Activated CD4-positive, alpha-beta T cell treated with anti-CD3 and anti-CD28 coated beads, Interleukin-2, amount 50 U/mL, for 48 hours (primary cell): ENCODE data around the gene PROS1.
"Not testable (repeated sequence)": the region's sequence is repeated elsewhere in the genome, so short reads cannot be mapped to it uniquely, and the experiment has no call there.

Experiments used
- DNase-seq, 2 experiments: peaks; one replicate each; pipeline ENCODE4 v3.0.0-alpha.2; 2020

The PROS1 gene

DNA sequence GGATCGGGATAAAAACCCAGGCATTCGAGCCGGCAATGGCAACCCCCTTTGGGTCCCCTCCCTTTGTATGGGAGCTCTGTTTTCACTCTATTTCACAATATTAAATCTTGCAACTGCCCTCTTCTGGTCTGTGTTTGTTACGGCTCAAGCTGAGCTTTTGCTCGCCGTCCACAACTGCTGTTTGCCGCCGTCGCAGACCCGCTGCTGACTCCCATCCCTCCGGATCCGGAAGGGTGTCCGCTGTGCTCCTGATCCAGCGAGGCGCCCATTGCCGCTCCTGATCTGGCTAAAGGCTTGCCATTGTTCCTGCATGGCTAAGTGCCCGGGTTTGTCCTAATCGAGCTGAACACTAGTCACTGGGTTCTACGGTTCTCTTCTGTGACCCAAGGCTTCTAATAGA, 8.6 kb downstream of the PROS1 start:
- DNase-seq: not testable (repeated sequence)

DNA sequence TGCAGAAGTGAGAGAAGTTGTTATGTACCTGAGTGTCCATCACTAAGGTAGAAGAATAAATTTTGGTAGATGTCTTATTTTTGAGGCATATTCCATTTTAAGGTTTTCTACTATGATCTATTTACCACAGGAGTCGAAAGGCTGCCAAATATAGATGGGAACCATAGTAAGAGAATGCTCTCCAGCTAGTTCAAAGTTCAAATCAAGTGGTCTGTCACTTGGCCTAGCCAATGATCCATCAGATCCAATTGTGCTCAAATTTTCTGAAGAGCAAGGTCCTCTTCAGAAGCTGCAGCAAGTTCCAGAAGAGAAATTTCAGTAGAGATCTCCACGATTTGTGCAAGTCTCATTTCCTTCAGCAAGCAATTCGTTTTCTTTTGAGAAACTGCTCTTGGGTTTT, 10.9 kb downstream of the PROS1 start:
- DNase-seq: no peak

DNA sequence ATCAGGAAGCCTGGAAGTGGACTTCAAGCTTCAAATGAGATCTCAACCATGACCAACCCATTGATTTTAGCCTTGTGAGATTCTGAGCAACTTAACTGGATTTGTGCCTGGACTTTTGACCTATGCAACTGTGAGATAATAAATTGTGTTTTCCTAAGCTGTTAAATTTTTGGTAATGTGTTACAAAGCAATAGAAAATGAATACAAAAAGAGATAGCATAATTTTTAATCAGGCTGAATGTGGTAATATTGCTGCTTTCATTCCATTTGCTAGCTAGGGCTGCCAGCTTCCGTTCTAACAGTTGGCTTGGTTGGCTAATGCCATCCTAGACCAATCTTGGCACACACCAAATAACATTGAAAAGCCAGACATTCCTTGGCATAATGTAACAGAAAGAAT, 12.2 kb downstream of the PROS1 start:
- no peak for DNase-seq

DNA sequence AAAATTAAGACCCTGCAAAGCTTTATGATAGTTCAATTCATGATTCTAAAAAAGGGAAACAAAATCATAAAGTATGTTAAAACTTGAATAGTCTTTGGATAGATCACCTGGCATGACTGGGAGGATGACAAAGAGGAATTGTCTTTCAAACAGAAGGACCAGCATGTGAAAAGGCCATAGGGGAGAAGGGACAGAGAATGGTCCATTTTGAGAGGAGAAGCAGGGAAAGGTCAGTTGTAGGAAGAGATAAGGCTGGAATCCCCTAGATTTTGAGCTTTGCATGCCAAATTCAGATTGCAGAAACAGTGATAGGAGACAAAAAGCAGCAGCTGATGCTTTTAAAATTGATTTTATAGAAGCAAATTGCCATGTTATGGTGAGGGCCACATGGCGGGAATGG, 12.7 kb downstream of the PROS1 start:
- DNase-seq: no peak

DNA sequence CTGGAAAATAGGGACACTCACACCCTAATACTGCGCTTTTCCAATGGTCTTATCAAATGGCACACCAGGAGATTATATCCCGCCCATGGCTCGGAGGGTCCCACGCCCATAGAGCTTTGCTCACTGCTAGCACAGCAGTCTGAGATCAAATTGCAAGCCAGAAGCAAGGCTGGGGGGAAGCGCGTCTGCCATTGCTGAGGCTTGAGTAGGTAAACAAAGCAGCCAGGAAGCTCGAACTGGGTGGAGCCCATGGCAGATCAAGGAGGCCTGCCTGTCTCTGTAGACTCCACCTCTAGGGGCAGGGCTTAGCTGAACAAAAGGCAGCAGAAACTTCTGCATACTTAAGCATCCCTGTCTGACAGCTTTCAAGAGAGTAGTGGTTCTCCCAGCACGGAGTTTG, 23.7 kb downstream of the PROS1 start:
- DNase-seq: not testable (repeated sequence)

DNA sequence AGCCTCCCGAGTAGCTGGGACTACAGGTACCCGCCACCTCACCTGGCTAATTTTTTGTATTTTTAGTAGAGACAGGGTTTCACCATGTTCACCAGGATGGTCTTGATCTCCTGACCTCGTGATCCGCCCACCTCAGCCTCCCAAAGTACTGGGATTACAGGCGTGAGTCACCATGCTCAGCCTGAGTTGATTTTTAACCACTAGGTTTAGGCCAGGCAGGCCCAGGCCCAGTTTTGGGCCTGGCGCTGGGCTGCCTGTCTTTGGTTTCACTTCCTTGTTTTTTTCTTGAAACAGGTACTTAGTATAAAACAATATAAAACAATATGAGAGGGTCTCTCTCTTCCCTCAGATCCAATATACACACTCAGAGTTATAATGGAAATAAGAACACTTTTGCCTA, 36.2 kb downstream of the PROS1 start:
- not testable (repeated sequence) for DNase-seq

DNA sequence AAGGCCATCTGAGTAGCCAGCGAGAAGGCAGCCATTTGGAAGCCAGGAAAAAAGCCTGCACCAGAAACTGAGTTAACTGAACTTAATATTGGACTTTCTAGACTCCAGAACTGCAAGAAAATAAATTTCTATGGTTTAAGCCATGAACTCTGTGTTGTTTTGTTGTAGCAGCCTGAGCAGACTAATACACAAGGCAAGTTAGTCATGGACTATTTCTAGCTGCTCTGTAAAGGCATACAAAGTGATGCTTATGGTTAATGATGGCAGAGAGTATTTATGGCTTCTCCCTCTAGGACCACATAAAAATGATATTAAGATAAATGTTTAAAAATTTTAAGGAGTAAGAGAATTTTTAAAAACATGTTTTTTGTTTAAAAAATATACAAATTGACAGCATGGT, 37.1 kb downstream of the PROS1 start:
- no peak for DNase-seq

DNA sequence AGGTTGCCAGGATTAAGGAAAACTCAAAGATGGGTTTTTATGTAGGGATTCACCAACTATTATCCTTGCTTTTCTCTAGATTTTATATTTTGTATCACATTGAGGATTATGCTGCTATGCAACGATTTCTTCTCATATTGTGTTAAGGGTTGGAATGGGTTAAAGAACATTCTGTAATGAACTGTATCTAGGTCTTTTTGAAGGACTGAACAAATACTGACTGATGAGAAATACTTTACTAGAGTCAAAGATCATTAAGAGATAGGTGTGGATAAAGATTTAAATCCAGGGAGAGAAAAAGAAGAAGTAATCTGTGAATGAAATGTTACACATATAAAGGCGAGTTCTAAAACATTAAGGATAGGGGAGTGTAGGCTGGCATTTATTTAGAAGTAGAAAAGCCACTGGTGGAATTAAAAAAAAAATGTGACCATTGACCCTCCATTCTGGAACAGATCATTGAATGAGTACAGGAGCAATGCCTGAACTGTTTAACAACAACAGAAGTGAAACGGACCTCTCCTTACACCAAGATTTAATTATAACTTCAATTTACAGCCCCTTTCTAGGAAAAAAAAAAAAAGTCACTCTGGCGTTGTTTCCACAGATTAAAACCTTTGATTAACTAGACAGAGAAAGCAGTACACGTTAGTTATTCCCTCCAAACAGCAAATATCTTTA, 39.2 kb downstream of the PROS1 start:
- DNase-seq: no peak

DNA sequence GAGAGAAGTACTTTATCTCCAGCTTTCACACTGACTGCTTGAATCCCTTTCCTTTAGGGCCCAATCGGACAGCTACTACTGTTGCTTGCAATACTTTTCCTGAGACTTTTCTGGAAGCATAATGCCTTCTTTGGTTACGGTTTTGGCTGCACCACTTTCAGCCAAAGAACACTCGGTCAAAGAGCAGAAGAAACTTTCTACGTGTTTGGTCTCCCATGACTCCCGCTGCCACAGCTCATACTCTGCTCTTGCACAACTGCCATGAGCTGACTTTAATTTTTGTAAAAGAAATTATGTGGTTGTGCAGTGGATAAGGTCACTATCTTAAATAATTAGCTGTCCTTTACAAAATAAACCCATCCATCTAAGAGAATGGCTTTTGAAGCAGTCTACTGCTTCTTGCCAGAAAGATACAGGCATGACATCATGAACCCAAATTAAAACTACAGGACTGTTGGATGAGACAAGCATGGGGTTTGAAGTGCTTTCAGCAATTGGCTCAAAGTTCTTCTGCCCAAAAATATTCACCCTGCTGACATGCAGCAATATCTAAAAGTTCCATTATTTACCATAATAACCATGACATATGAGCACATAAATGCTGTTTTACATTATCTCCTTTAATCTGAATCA, 42.0 kb downstream of the PROS1 start:
- DNase-seq: no peak

DNA sequence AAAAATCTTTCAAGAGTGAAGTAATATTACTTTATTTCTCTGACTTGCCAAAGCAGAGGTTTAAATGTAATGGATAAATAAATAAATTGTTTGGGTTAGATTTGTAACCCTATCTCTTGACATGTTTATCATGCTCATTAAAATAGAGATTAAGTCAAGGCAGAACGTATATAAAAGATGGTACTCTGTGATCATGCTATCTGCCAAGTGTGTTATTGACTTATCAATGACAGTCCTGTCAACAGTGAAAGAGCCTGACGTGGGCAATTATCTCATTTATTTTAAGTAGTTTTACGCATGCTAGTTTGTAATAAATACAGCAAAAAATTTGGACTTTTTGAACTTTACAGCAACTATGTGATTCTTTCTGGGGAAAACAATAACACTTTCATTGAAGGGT, 43.7 kb downstream of the PROS1 start:
- DNase-seq: no peak

DNA sequence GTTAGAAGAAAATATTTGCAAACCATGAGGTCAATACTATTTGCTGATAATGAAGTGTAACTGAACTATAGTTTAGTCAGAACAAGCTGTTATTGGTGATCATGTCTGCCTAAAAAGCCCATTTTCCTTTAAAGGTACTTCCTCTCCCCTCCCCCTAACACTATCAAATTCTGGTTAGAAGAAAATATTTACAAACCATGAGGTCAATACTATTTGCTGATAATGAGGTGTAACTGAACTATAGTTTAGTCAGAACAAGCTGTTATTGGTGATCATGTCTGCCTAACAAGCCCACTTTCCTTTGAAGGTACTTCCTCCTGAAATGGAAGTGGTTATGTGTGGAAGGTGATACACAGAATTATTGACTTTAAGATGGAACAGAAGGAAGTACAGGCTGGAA, 46.9 kb downstream of the PROS1 start:
- DNase-seq: no peak

DNA sequence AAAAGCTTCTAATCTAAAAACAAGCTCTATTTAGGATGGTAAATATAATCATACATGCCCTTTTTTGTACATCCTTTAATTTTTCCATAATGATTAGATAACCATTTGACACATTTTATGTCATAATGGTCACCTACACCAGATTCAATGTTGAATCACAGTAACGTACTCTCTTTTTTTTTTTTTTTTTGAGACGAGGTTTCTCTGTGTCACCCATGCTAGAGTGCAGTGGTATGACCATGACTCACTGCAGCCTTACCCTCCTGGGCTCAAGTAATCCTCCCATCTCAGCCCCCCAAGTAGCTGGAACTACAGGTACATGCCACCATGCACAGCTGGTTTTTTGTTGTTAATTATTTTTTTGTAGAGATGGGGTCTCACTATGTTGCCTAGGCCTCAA, 49.2 kb downstream of the PROS1 start:
- no peak for DNase-seq

DNA sequence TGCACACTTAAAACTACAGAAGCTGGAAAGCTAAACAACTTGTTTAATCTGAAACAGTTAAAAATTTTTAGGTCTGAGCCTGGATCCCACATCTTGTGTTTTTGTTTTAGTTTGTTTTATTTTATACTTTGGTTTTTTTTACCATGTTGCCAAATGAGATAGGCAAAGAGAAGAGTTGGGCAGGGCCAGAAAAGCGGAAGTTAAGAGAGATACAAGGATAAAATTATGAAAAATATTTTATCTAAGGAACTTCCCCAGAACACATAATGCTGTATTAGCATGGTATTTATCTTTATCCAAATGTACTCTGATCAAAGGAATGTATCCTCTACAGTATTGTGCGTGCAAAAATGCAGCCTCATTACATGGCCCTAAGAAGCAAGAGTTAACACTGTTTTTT, 50.7 kb downstream of the PROS1 start:
- no peak for DNase-seq

DNA sequence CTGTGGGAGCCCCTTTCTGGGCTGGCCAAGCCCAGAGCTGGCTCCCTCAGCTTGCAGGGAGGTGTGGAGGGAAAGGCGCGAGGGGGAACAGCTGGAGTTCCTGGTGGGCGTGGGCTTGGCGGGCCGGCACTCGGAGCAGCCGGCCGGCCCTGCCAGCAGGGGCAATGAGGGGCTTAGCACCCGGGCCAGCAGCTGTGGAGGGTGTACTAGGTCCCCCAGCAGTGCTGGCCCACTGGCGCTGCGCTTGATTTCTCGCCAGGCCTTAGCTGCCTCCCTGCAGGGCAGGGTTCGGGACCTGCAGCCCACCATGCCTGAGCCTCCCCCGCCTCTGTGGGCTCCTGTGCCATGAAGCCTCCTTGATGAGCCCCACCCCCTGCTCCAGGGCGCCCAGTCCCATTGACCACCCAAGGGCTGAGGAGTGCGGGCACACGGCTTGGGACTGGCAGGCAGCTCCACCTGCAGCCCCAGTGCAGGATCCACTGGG, 56.1 kb downstream of the PROS1 start:
- DNase-seq: not testable (repeated sequence)

DNA sequence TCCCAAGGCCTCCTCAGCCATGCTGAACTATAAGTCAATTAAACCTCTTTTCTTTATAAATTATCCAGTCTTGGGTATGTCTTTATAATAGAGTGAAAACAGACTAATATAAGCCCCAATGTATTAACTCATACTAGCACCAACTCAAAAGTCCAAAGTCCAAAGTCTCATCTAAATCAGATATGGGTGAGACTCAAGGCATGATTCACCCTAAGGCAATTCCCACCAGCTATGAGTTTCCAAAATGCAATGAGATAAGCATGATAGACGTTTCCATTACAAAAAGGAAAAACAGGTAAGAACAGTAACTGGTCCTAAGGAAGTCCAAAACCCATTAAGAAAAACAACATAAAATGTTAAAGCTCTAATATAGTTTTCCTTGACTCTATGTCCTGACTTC, 60.1 kb downstream of the PROS1 start:
- not testable (repeated sequence) for DNase-seq

DNA sequence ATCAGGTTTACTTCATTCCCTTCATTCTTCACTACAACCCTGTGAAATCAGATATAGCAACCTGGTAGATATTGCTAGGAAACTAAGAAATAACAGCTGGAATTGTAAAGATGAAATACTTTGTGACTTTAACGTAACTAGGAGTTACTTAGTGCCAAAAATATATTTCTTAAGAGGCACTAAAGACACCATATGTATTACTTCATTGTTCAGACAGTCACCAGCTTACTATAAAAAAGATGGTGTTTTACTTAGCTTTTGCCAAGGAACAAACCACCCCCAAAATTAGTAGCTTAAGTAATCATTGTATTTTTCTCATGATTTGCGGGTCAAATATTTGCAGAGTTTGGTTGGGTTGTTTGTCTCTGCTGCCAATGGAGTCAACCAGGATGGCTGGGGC, 62.5 kb downstream of the PROS1 start:
- DNase-seq: no peak

DNA sequence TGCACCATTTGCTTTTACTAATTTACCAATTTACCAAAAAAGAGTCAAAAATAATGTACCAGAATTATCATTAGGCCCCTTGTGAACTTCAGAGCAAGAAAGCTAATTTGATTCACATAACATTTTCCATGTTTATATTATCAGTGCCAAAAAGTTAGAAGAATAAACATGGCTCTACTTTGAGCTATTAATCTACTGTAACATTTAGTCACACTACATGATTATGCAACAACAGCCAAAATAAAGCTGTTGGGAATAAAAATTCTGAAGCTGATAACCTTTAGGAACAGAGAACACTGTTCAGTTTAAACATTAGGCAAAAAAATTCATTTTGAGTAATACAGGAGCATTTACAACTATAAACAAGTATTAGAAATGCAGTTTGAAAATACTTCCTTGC, 63.6 kb downstream of the PROS1 start:
- DNase-seq: no peak

DNA sequence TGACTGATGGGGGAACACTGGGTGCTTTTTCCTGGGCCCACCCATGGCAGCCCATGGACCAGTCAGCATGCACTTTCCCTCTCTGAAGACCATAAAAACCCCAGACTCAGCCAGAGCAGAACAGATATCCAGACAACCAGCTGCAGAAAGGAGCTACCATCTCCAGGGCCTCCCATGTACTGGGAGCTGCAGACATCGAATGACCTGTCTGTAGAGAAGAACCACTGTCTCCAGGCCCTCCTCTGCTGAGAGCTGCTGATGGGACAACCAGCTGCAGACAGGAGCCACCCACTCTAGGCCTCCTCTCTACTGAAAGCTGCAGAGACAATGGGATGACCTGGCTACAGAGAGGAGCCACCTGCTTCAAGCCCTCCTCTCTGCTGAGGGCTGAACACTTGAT, 66.6 kb downstream of the PROS1 start:
- no peak for DNase-seq

DNA sequence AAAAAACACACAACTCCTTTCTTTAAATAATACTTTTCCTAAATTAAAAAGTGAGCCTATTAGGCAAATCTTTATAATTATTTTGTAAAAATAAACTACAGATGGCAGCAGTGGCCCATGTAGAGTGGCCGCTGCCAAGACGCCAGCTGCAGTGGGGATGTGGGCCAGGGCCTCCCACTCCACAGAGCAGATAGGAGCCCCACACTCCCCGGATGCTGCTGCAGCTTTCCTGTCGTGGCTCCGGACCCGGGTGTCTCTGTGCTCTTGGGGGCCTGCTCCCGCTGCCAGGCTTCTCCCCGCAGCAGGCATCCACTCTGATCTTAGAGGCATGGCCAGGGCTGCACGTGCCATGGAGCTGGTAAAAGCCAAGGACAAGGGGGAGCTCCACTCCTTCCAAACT, 67.5 kb downstream of the PROS1 start:
- no peak for DNase-seq

DNA sequence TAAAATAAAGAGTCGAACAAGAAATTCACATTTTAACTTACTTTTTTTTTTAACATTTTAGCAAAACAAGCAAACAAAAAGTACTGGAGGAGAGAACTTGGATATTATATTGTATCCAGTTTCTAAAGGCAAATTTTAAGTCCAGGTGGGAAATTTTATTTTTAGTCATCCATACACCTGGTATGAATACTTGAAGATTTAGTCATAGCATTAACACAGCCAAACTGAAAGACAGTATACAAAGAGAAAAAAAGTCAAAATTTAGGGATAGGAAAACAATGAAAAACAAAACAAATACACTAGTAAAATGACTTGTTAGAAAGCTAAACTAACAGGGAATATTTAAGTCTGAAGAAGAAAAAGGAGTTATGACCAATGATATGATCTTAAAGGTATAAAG, 69.1 kb downstream of the PROS1 start:
- DNase-seq: no peak

DNA sequence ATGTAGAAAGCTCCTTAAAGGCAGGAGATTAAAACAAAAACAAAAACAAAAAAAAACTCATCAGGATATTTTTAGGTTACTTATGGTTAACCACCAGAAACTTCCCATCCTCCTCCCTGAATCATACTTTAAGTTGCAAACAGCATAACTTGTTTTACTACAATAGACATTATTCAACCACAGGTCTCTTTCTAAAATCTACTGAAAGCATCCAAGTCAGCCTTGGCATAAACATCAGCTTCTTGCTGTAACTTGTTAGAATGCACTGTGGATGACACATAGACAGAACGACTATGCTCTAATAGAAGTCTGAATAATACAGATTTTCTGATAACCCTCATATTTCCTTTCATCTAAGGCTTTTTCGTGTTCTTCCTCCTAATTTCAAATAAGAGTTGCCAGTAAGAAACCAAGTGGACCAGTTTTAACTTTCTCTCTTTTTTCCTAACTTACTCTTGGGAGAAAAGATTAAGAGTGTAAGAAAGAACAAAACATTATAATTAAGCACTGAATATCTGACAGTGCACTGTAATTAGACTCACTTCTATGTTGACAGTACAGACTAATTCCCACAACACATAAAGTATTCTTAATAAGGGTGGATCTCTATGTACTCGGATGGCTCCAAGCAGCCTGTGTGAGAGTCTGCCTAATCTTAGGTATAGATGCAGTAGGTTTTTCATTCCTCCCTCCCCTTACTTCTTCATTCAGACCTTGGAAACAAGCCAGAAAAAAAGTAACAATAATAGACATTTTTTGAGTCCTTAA, 95.3 kb downstream of the PROS1 start:
- DNase-seq: not testable (repeated sequence)

DNA sequence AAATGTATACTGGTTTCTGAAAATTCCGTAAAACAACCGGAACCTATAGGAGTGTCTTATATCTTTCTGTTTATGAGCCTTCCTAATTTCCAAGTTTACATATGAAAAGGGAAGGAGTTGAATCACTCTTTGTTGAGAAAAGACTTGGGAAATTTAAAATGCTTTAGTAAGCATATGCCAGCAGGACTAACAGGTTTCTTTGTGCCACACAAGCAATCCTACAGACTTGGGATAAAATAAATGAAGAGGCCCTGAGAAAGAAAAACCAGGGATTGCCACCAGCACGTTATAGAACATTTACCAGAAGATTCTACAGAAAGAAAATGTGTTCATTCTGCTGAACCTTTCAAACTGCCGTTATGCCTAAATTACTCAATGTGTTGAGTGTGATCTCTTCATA, 96.3 kb downstream of the PROS1 start:
- not testable (repeated sequence) for DNase-seq

DNA sequence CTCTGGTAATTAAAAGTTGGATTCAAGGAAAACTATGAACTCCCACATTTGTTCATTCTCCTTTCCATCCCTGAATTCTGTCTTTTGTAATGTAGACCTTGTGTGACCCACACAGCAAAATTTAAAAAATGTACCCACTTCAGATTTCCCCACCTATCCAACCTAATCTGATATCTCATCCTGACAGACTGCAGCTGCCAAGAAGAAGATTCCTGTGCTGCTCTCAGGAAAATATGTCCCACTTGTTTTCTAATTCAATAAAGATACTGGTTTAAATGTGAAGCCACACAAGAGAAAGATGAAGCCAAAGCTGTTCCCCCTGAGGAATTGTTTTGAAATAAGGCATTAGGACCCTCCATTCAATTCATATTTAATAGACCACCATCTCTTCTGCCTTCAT, 100.3 kb downstream of the PROS1 start:
- not testable (repeated sequence) for DNase-seq

DNA sequence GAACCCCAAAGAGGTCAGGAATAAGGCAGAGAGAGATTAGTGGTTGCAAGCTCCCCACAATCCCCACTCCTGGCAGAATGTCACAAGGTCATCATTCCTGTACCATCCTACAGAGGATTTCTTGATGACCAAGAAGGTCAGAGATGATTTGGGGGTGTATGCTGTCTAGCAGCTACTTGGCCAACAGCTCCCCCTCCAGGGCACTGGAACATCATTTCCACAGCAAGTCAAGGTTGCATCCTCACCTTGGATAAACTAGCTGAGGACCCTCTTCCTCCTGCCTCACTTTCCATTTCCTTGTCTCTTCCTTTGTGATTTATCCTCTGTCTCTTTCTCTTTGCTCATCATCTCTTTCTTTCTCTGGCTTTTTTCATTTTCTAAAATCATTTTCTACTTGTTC, 106.3 kb downstream of the PROS1 start:
- DNase-seq: no peak
